PC-9 (cell line): ENCODE results near the gene CRIP2. TPM values are rescaled to one million over a fixed set of nuclear protein-coding genes. Genes with fewer than 3 reads are reported as not detected.

Source experiments
- BruUV-seq: library from RNA; stranded (reverse); fragments of 400-500 nt; replicated peaks from 2 replicates; lab custom pipeline; 2021; lab: Mats Ljungman, UMichigan
- CTCF ChIA-PET: fragments of 300-600 bp; sonication (Branson Sonifier 250); formaldehyde crosslinking; loops from one replicate; lab custom pipeline; 2022; ENCODE audit warnings: antibody characterized with exemption; lab: Charles Lee
- POLR2A ChIA-PET: fragments of 300-600 bp; sonication (Branson Sonifier 250); formaldehyde crosslinking; loops from one replicate; lab custom pipeline; 2022; ENCODE audit warnings: antibody characterized with exemption; ENCODE audit not compliant: unreplicated experiment; lab: Charles Lee
- DNase-seq, 2 experiments: peaks; one replicate each; pipeline versions ENCODE4 v3.0.0 to v3.0.0-alpha.2; 2015 to 2022; ENCODE audit warnings: mixed read lengths in 1 of 2
- H2AFZ ChIP-seq: fragments of 200-600 bp; sonication (generic); 2 replicates; pipeline ENCODE4 v1.8.1; 2017; ENCODE audit warnings: antibody characterized with exemption
- H3F3A ChIP-seq: fragments of 200-600 bp; sonication (generic); 2 replicates; pipeline ENCODE4 v1.8.1; 2017; ENCODE audit warnings: antibody characterized with exemption, mild to moderate bottlenecking, low read depth; ENCODE audit not compliant: insufficient read depth
- H3K27ac ChIP-seq: fragments of 200-600 bp; sonication (generic); 2 replicates; pipeline ENCODE4 v1.6.1; 2016; ENCODE audit warnings: mixed run types
- H3K27me3 ChIP-seq: fragments of 200-600 bp; sonication (generic); 2 replicates; pipeline ENCODE4 v1.6.1; 2016; ENCODE audit warnings: low read depth, mixed run types; ENCODE audit not compliant: insufficient read depth
- H3K36me3 ChIP-seq: fragments of 200-600 bp; sonication (generic); 2 replicates; pipeline ENCODE4 v1.6.1; 2016; ENCODE audit warnings: low read depth, mixed run types
- H3K4me1 ChIP-seq: fragments of 200-600 bp; sonication (generic); replicated peaks from 2 replicates; pipeline ENCODE4 v1.6.1; 2016; ENCODE audit warnings: mixed run types; ENCODE audit not compliant: insufficient read depth
- H3K4me2 ChIP-seq: fragments of 200-600 bp; sonication (generic); 2 replicates; pipeline ENCODE4 v1.6.1; 2017; ENCODE audit warnings: mixed run types
- H3K4me3 ChIP-seq: fragments of 200-600 bp; sonication (generic); 2 replicates; pipeline ENCODE4 v1.6.1; 2016; ENCODE audit warnings: mixed run types
- H3K79me2 ChIP-seq: fragments of 200-600 bp; sonication (generic); 2 replicates; pipeline ENCODE4 v1.6.1; 2017; ENCODE audit warnings: low read depth, mixed run types
- H3K9me2 ChIP-seq: fragments of 200-600 bp; sonication (generic); 2 replicates; pipeline ENCODE4 v1.8.1; 2017; ENCODE audit warnings: mild to moderate bottlenecking; ENCODE audit not compliant: insufficient read depth
- H3K9me3 ChIP-seq: fragments of 200-600 bp; sonication (generic); 2 replicates; pipeline ENCODE4 v1.8.1; 2016; ENCODE audit warnings: low read depth; ENCODE audit not compliant: insufficient read depth
- H4K20me1 ChIP-seq: fragments of 200-600 bp; sonication (generic); 2 replicates; pipeline ENCODE4 v1.8.1; 2017; ENCODE audit not compliant: insufficient read depth
- CTCF ChIP-seq: fragments of 200-600 bp; sonication (generic); conservative IDR thresholded peaks from 2 replicates; pipeline ENCODE4 v1.6.1; 2017; ENCODE audit warnings: mixed run types, antibody characterized with exemption, mild to moderate bottlenecking, moderate library complexity
- EZH2 ChIP-seq: fragments of 200-600 bp; sonication (generic); IDR thresholded peaks from 2 replicates; pipeline ENCODE4 v1.8.0; 2017; ENCODE audit warnings: antibody characterized with exemption, low read depth
- intact Hi-C: fragments of 100-400 bp; cut with micrococcal nuclease; formaldehyde crosslinking; loops from one replicate; pipeline ENCODE4 v1.10.0; 2022; ENCODE audit not compliant: unreplicated experiment
- total RNA-seq: library from RNA; stranded (reverse); gene quantifications from 2 replicates; pipeline ENCODE4 v1.2.3, GENCODE V29; 2021

CRIP2 gene
- total RNA-seq, 1 experiment from 2014 or later: 50.2 TPM

GRCh38 chr14:105468621-105469241 lies 5.9 kb upstream of the CRIP2 start:
- intact Hi-C loops: loop anchor here (5.0 kb wide), 1 partner anchor 51 kb away; the partner anchor contains the start of gene MTA1
- Histone ChIP-seq H3F3A (peaks cover 35% of the 10 kb centered on the region; the same call in 1 of the 2 replicates), H2AFZ (no peak overlapping the region), H3K9me2 (no peaks in the 10 kb centered on the region), H4K20me1 (peaks cover 8% of the 10 kb centered on the region; the same call in 1 of the 2 replicates), H3K4me3 (no peak overlapping the region), H3K36me3 (peaks cover 5% of the 10 kb centered on the region; the same call in 1 of the 2 replicates), H3K9me3 (no peaks in the 10 kb centered on the region), H3K27ac (no peak overlapping the region), H3K4me1 (peaks cover 57% of the 10 kb centered on the region), H3K79me2 (no peaks in the 10 kb centered on the region), H3K4me2 (no peak overlapping the region), H3K27me3 (no peaks in the 10 kb centered on the region)
- CTCF ChIA-PET: no interaction called here
- POLR2A ChIA-PET: no interaction called here
- peak in 1 of 2 experiments; percentile 28 for DNase-seq
- TF ChIP-seq CTCF (no peak), EZH2 (no peak)
- no TSS peak for BruUV-seq

GRCh38 chr14:105469456-105470349 lies 4.9 kb upstream of the CRIP2 start:
- ChIA-PET CTCF (no interaction called here), POLR2A (no interaction called here)
- H3K36me3 ChIP-seq: peaks cover 3% of the 10 kb centered on the region; the same call in 1 of the 2 replicates

More at GRCh38 chr14:105469456-105470349, 4.9 kb upstream of the CRIP2 start:
- intact Hi-C loops: loop anchor here (5.0 kb wide), 1 partner anchor 52 kb away; the partner anchor contains the start of gene MTA1
- H2AFZ ChIP-seq: no peak overlapping the region
- no TSS peak for BruUV-seq
- H3K9me3 ChIP-seq: no peaks in the 10 kb centered on the region
- H3F3A ChIP-seq: peaks cover 36% of the 10 kb centered on the region; the same call in 1 of the 2 replicates
- H3K27me3 ChIP-seq: no peaks in the 10 kb centered on the region
- no peaks in the 10 kb centered on the region for H3K9me2 ChIP-seq
- no peak overlapping the region for H3K27ac ChIP-seq
- H3K4me1 ChIP-seq: peaks cover 57% of the 10 kb centered on the region
- no peak overlapping the region for H3K4me3 ChIP-seq
- TF ChIP-seq CTCF (no peak), EZH2 (no peak)
- H3K4me2 ChIP-seq: no peak overlapping the region
- H4K20me1 ChIP-seq: peaks cover 8% of the 10 kb centered on the region; the same call in 1 of the 2 replicates
- peak in 1 of 2 experiments; percentile 73 for DNase-seq
- H3K79me2 ChIP-seq: no peaks in the 10 kb centered on the region
